OCI-LY7 (cell line): ENCODE measurements around the gene PLCZ1. TPM values are rescaled to one million over a fixed set of nuclear protein-coding genes. Genes with fewer than 3 reads are reported as not detected.
"Not testable (repeated sequence)": the region's sequence is repeated elsewhere in the genome, so short reads cannot be mapped to it uniquely, and the experiment has no call there.

ENCODE experiments used
- BruUV-seq: library from RNA; stranded (reverse); fragments of 400-500 nt; replicated peaks from 2 replicates; lab custom pipeline; 2021; lab: Mats Ljungman, UMichigan
- CTCF ChIA-PET: fragments of 300-600 bp; sonication (Branson Sonifier 250); formaldehyde crosslinking; loops from one replicate; lab custom pipeline; 2022; ENCODE audit warnings: antibody characterized with exemption; ENCODE audit not compliant: unreplicated experiment; lab: Charles Lee
- POLR2A ChIA-PET: fragments of 300-600 bp; sonication (Branson Sonifier 250); formaldehyde crosslinking; loops from one replicate; lab custom pipeline; 2022; ENCODE audit warnings: antibody characterized with exemption; lab: Charles Lee
- DNase-seq: peaks from one replicate; pipeline ENCODE4 v3.0.0-alpha.2; 2015; ENCODE audit warnings: low spot score
- H2AFZ ChIP-seq: fragments of 200-600 bp; sonication (generic), shearing (Covaris generic); 2 replicates; pipeline ENCODE4 v1.6.1; 2014; ENCODE audit warnings: mild to moderate bottlenecking, antibody characterized with exemption, low read length, moderate library complexity
- H3K27ac ChIP-seq: fragments of 200-600 bp; sonication (generic); 2 replicates; pipeline ENCODE4 v1.5.1; 2014; ENCODE audit warnings: mixed run types, low read depth, mild to moderate bottlenecking, moderate library complexity, low read length, inconsistent platforms; ENCODE audit not compliant: poor library complexity, severe bottlenecking
- H3K36me3 ChIP-seq: fragments of 200-600 bp; sonication (generic); 2 replicates; pipeline ENCODE4 v1.6.1; 2014; ENCODE audit warnings: mild to moderate bottlenecking, antibody characterized with exemption, low read length, moderate library complexity, mixed read lengths; ENCODE audit not compliant: insufficient read depth
- H3K4me1 ChIP-seq: fragments of 200-600 bp; sonication (generic); 2 replicates; pipeline ENCODE4 v1.5.1; 2014; ENCODE audit warnings: mild to moderate bottlenecking, low read length; ENCODE audit not compliant: insufficient read depth, poor library complexity, severe bottlenecking
- H3K4me2 ChIP-seq: fragments of 200-600 bp; sonication (generic); 2 replicates; pipeline ENCODE4 v1.6.1; 2014; ENCODE audit warnings: mild to moderate bottlenecking, low read length
- H3K4me3 ChIP-seq: fragments of 200-600 bp; sonication (generic); 2 replicates; pipeline ENCODE4 v1.5.1; 2014; ENCODE audit warnings: mild to moderate bottlenecking, low read depth, low read length; ENCODE audit not compliant: poor library complexity, severe bottlenecking
- H3K79me2 ChIP-seq: fragments of 200-600 bp; sonication (generic); 2 replicates; pipeline ENCODE4 v1.6.1; 2016; ENCODE audit warnings: low read depth, mild to moderate bottlenecking, low read length, moderate library complexity, mixed read lengths; ENCODE audit not compliant: insufficient read depth
- H3K9me2 ChIP-seq: fragments of 200-600 bp; sonication (generic); 2 replicates; pipeline ENCODE4 v1.6.1; 2016; ENCODE audit warnings: mild to moderate bottlenecking, low read length, mixed read lengths; ENCODE audit not compliant: insufficient read depth
- H3K9me3 ChIP-seq: fragments of 200-600 bp; sonication (generic); 2 replicates; pipeline ENCODE4 v1.6.1; 2014; ENCODE audit warnings: mild to moderate bottlenecking, mixed run types, low read length, mixed read lengths
- H4K20me1 ChIP-seq: fragments of 200-600 bp; sonication (generic); 2 replicates; pipeline ENCODE4 v1.6.1; 2014; ENCODE audit warnings: mild to moderate bottlenecking, antibody characterized with exemption, low read length, moderate library complexity, mixed read lengths; ENCODE audit not compliant: insufficient read depth
- EZH2phosphoT487 ChIP-seq: fragments of 200-600 bp; sonication (generic); IDR thresholded peaks from 2 replicates; pipeline ENCODE4 v1.6.1; 2018; ENCODE audit warnings: low read depth, borderline replicate concordance, mild to moderate bottlenecking, mixed run types, antibody characterized with exemption, low read length, moderate library complexity, mixed read lengths
- intact Hi-C: fragments of 100-400 bp; cut with micrococcal nuclease; formaldehyde crosslinking; loops from one replicate; pipeline ENCODE4 v1.10.0; 2022; ENCODE audit not compliant: unreplicated experiment
- total RNA-seq, 2 experiments: library from RNA; depleted of rRNA in 1 of 2; stranded (reverse); fragments of >200 nt in 1 of 2; shearing (Covaris generic) in 1 of 2; gene quantifications; 2 replicates each; pipeline ENCODE4 v1.2.3, GENCODE V29; 2014 to 2022
- TF ChIP-seq, protein P1 (sequence below): fragments of 200-600 bp; sonication (generic); conservative IDR thresholded peaks from 2 replicates; pipeline ENCODE4 v1.5.1; 2014; ENCODE audit warnings: mild to moderate bottlenecking, antibody characterized with exemption, low read length, moderate library complexity, mixed read lengths

The PLCZ1 gene
- total RNA-seq, 2 experiments from 2014 or later = not detected

DNA sequence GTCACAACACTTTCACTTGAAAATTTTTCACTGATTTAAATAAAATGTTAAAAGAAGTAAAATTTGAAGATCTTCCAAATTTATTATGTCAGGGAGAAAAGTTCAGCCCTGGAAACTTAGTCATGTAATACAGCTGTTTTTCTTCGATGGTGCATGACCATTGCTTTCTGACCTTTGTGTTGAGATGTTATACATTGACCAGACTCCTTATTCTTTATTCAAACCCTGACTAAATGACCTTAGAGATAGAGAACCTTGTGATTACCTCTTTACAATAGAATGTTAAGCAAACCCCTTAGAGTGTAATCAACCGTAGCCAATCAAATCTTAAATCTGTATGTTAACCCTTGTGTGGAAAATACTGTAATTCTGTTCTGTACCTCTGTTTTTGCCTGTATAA, 34.5 kb downstream of the PLCZ1 start:
- Histone ChIP-seq H3K4me3 (no peak overlapping the region), H3K79me2 (no peaks in the 10 kb centered on the region), H4K20me1 (no peaks in the 10 kb centered on the region), H2AFZ (no peak overlapping the region), H3K9me3 (no peaks in the 10 kb centered on the region), H3K27ac (no peak overlapping the region), H3K4me2 (no peak overlapping the region), H3K4me1 (no peaks in the 10 kb centered on the region), H3K36me3 (no peaks in the 10 kb centered on the region), H3K9me2 (no peaks in the 10 kb centered on the region)
- CTCF ChIA-PET = no interaction called here
- TF ChIP-seq, protein P1, sequence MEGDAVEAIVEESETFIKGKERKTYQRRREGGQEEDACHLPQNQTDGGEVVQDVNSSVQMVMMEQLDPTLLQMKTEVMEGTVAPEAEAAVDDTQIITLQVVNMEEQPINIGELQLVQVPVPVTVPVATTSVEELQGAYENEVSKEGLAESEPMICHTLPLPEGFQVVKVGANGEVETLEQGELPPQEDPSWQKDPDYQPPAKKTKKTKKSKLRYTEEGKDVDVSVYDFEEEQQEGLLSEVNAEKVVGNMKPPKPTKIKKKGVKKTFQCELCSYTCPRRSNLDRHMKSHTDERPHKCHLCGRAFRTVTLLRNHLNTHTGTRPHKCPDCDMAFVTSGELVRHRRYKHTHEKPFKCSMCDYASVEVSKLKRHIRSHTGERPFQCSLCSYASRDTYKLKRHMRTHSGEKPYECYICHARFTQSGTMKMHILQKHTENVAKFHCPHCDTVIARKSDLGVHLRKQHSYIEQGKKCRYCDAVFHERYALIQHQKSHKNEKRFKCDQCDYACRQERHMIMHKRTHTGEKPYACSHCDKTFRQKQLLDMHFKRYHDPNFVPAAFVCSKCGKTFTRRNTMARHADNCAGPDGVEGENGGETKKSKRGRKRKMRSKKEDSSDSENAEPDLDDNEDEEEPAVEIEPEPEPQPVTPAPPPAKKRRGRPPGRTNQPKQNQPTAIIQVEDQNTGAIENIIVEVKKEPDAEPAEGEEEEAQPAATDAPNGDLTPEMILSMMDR = no peak
- no peak for TF ChIP-seq EZH2phosphoT487
- POLR2A ChIA-PET = interaction anchor here (0.7 kb wide), 1 partner anchor 427 kb away, joined by 6 read pairs; no protein-coding TSS in a partner anchor
- intact Hi-C loops = no loop called here
- no peak for DNase-seq
- no TSS peak for BruUV-seq

GRCh38 chr12:18700271-18700670, 37.5 kb downstream of the PLCZ1 start:
- Histone ChIP-seq H2AFZ (no peak overlapping the region), H3K9me3 (no peaks in the 10 kb centered on the region), H4K20me1 (no peaks in the 10 kb centered on the region), H3K9me2 (no peaks in the 10 kb centered on the region), H3K4me3 (no peak overlapping the region), H3K36me3 (no peaks in the 10 kb centered on the region), H3K27ac (no peak overlapping the region), H3K4me2 (no peak overlapping the region), H3K4me1 (no peaks in the 10 kb centered on the region), H3K79me2 (no peaks in the 10 kb centered on the region)
- TF ChIP-seq, protein P1 = no peak
- TF ChIP-seq EZH2phosphoT487 = no peak
- POLR2A ChIA-PET = no interaction called here
- intact Hi-C loops = no loop called here
- DNase-seq = no peak
- no TSS peak for BruUV-seq
- CTCF ChIA-PET = no interaction called here

DNA sequence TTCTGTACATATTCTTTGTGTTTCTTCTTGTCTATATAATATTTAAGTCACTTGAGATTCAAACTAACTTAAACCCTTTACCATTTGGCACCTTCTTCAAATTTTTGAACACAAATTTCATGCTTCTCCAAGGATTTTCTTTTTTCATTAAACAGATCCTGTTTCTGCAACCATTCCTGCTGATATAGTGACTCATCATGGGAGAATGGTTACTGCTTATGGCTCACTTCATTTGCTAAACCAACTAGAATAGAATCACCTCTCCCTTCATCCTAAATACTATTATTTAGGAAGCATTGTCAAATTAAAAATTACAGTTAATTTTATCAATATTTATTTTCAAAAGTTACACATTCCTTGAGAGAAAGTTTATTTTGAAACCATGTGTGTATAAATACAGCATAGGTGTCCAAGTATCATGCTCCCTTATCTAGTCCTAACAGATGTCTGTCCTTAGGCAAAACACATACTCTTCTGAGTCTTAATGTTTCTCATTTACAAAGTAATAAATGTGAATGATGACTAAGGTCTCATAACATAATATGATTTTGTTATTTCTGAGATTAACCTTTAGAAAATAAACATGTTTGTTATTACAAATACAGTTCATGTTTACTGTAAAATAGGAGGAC, 40.7 kb downstream of the PLCZ1 start:
- intact Hi-C loops = no loop called here
- BruUV-seq = no TSS peak
- no peaks in the 10 kb centered on the region for H3K4me1 ChIP-seq
- H3K27ac ChIP-seq = no peak overlapping the region
- H3K4me3 ChIP-seq = no peak overlapping the region
- ChIA-PET CTCF (no interaction called here), POLR2A (no interaction called here)
- no peaks in the 10 kb centered on the region for H3K9me3 ChIP-seq
- no peaks in the 10 kb centered on the region for H4K20me1 ChIP-seq
- no peak overlapping the region for H3K4me2 ChIP-seq
- no peak for DNase-seq
- TF ChIP-seq, protein P1 = no peak
- no peak for TF ChIP-seq EZH2phosphoT487
- no peaks in the 10 kb centered on the region for H3K79me2 ChIP-seq
- no peaks in the 10 kb centered on the region for H3K9me2 ChIP-seq
- H3K36me3 ChIP-seq = no peaks in the 10 kb centered on the region
- no peak overlapping the region for H2AFZ ChIP-seq

GRCh38 chr12:18693986-18694385, 43.8 kb downstream of the PLCZ1 start:
- H3K27ac ChIP-seq, H3K79me2 ChIP-seq, H3K9me2 ChIP-seq, H3K9me3 ChIP-seq, CTCF ChIA-PET, intact Hi-C loops, H3K36me3 ChIP-seq, POLR2A ChIA-PET, H3K4me3 ChIP-seq, BruUV-seq, DNase-seq, H4K20me1 ChIP-seq, H3K4me2 ChIP-seq, H3K4me1 ChIP-seq, H2AFZ ChIP-seq: not testable (repeated sequence)
